HUES64 (cell line): ENCODE data around the gene ABHD6.
"Not testable (repeated sequence)": the region's sequence is repeated elsewhere in the genome, so short reads cannot be mapped to it uniquely, and the experiment has no call there.

Source experiments
- H3K27ac ChIP-seq: 2 replicates; pipeline ENCODE4 v1.7.0; 2013; ENCODE audit warnings: low read depth, low read length, inconsistent platforms
- H3K27me3 ChIP-seq: 2 replicates; pipeline ENCODE4 v1.6.1; 2013; ENCODE audit warnings: mild to moderate bottlenecking, low read length; ENCODE audit not compliant: insufficient read depth
- H3K36me3 ChIP-seq: 2 replicates; pipeline ENCODE4 v1.6.1; 2013; ENCODE audit warnings: mild to moderate bottlenecking, low read length; ENCODE audit not compliant: insufficient read depth
- H3K4me1 ChIP-seq: 2 replicates; pipeline ENCODE4 v1.6.1; 2013; ENCODE audit warnings: mild to moderate bottlenecking, low read length, moderate library complexity; ENCODE audit not compliant: insufficient read depth
- H3K4me3 ChIP-seq: 2 replicates; pipeline ENCODE4 v1.5.1; 2013; ENCODE audit warnings: mild to moderate bottlenecking, low read length, moderate library complexity
- H3K9ac ChIP-seq: 2 replicates; pipeline ENCODE4 v1.6.1; 2013; ENCODE audit warnings: mild to moderate bottlenecking, low read depth, low read length
- H3K9me3 ChIP-seq: 2 replicates; pipeline ENCODE4 v1.6.1; 2013; ENCODE audit warnings: low read depth, low read length; ENCODE audit not compliant: insufficient read depth
- WGBS: fragments of 150-250, 120-280 bp; methylation state at CpG from one replicate; pipeline ENCODE4 v1.1.7; 2013; ENCODE audit warnings: missing lambda C conversion rate; 5-methylcytosine and 5-hydroxymethylcytosine counted together

Gene ABHD6

GRCh38 chr3:58198362-58198761 lies 39.2 kb upstream of the ABHD6 start:
- H3K4me1 ChIP-seq: no peaks in the 10 kb centered on the region
- no peak overlapping the region for H3K4me3 ChIP-seq
- no peaks in the 10 kb centered on the region for H3K36me3 ChIP-seq
- no peak overlapping the region for H3K9ac ChIP-seq
- H3K27me3 ChIP-seq: no peaks in the 10 kb centered on the region
- no peaks in the 10 kb centered on the region for H3K9me3 ChIP-seq
- WGBS: 86% methylated on average over 6 of the region's 8 CpGs
- no peak overlapping the region for H3K27ac ChIP-seq

- H3K4me1 ChIP-seq: no peaks in the 10 kb centered on the region
- H3K36me3 ChIP-seq: no peaks in the 10 kb centered on the region
- no peaks in the 10 kb centered on the region for H3K27me3 ChIP-seq
- no peak overlapping the region for H3K9ac ChIP-seq
- H3K9me3 ChIP-seq: no peaks in the 10 kb centered on the region
- H3K4me3 ChIP-seq: no peak overlapping the region
- H3K27ac ChIP-seq: no peak overlapping the region
Measured at GRCh38 chr3:58198804-58199203, 38.8 kb upstream of the ABHD6 start.

- H3K9ac ChIP-seq: no peak overlapping the region
- no peak overlapping the region for H3K4me3 ChIP-seq
- H3K27ac ChIP-seq: no peak overlapping the region
- no peaks in the 10 kb centered on the region for H3K36me3 ChIP-seq
- H3K27me3 ChIP-seq: no peaks in the 10 kb centered on the region
- no peaks in the 10 kb centered on the region for H3K9me3 ChIP-seq
- no peaks in the 10 kb centered on the region for H3K4me1 ChIP-seq
Measured at GRCh38 chr3:58200121-58200709, 37.4 kb upstream of the ABHD6 start.

- WGBS: 92% methylated on average over 11 of the region's 11 CpGs
- Histone ChIP-seq H3K27me3 (no peaks in the 10 kb centered on the region), H3K27ac (no peak overlapping the region), H3K4me1 (no peaks in the 10 kb centered on the region), H3K9ac (no peak overlapping the region), H3K4me3 (no peak overlapping the region), H3K36me3 (no peaks in the 10 kb centered on the region), H3K9me3 (no peaks in the 10 kb centered on the region)
Measured at GRCh38 chr3:58200846-58201355, 36.7 kb upstream of the ABHD6 start.

- not testable (repeated sequence) for H3K27me3 ChIP-seq, H3K27ac ChIP-seq, H3K4me3 ChIP-seq, H3K4me1 ChIP-seq, H3K9me3 ChIP-seq, H3K9ac ChIP-seq, H3K36me3 ChIP-seq
- 95% methylated on average over 3 of the region's 3 CpGs for WGBS
Measured at GRCh38 chr3:58201451-58201850, 36.1 kb upstream of the ABHD6 start.

GRCh38 chr3:58202917-58203360 lies 34.7 kb upstream of the ABHD6 start:
- Histone ChIP-seq H3K4me3 (no peak overlapping the region), H3K4me1 (no peaks in the 10 kb centered on the region), H3K9me3 (no peaks in the 10 kb centered on the region), H3K36me3 (no peaks in the 10 kb centered on the region), H3K27ac (no peak overlapping the region), H3K9ac (no peak overlapping the region), H3K27me3 (no peaks in the 10 kb centered on the region)
- 87% methylated on average over 9 of the region's 9 CpGs for WGBS

GRCh38 chr3:58203541-58203940 lies 34.1 kb upstream of the ABHD6 start:
- WGBS: 94% methylated on average over 4 of the region's 4 CpGs
- H3K4me1 ChIP-seq: no peaks in the 10 kb centered on the region
- H3K27me3 ChIP-seq: no peaks in the 10 kb centered on the region
- no peaks in the 10 kb centered on the region for H3K36me3 ChIP-seq
- H3K9ac ChIP-seq: no peak overlapping the region
- H3K4me3 ChIP-seq: no peak overlapping the region
- no peak overlapping the region for H3K27ac ChIP-seq
- no peaks in the 10 kb centered on the region for H3K9me3 ChIP-seq

GRCh38 chr3:58204720-58205119 lies 32.9 kb upstream of the ABHD6 start:
- Histone ChIP-seq H3K4me1 (no peaks in the 10 kb centered on the region), H3K9me3 (no peaks in the 10 kb centered on the region), H3K4me3 (no peak overlapping the region), H3K27me3 (no peaks in the 10 kb centered on the region), H3K27ac (no peak overlapping the region), H3K9ac (no peak overlapping the region), H3K36me3 (no peaks in the 10 kb centered on the region)
- WGBS: 98% methylated on average over 4 of the region's 4 CpGs

GRCh38 chr3:58205981-58206380 lies 31.6 kb upstream of the ABHD6 start:
- 91% methylated on average over 4 of the region's 4 CpGs for WGBS
- no peaks in the 10 kb centered on the region for H3K9me3 ChIP-seq
- no peak overlapping the region for H3K4me3 ChIP-seq
- no peaks in the 10 kb centered on the region for H3K36me3 ChIP-seq
- no peaks in the 10 kb centered on the region for H3K4me1 ChIP-seq
- H3K9ac ChIP-seq: no peak overlapping the region
- no peak overlapping the region for H3K27ac ChIP-seq
- H3K27me3 ChIP-seq: no peaks in the 10 kb centered on the region

- no peak overlapping the region for H3K27ac ChIP-seq
Measured at GRCh38 chr3:58206406-58207011, 31.1 kb upstream of the ABHD6 start.

GRCh38 chr3:58207954-58208353 lies 29.6 kb upstream of the ABHD6 start:
- H3K27ac ChIP-seq: no peak overlapping the region
- 95% methylated on average over 4 of the region's 4 CpGs for WGBS
- H3K9ac ChIP-seq: no peak overlapping the region
- no peak overlapping the region for H3K4me3 ChIP-seq
- no peaks in the 10 kb centered on the region for H3K9me3 ChIP-seq
- no peaks in the 10 kb centered on the region for H3K36me3 ChIP-seq
- H3K4me1 ChIP-seq: no peaks in the 10 kb centered on the region
- H3K27me3 ChIP-seq: no peaks in the 10 kb centered on the region

More at GRCh38 chr3:58206406-58207011, 31.1 kb upstream of the ABHD6 start:
- H3K36me3 ChIP-seq: no peaks in the 10 kb centered on the region
- no peaks in the 10 kb centered on the region for H3K4me1 ChIP-seq
- H3K9me3 ChIP-seq: no peaks in the 10 kb centered on the region
- H3K9ac ChIP-seq: no peak overlapping the region
- H3K27me3 ChIP-seq: no peaks in the 10 kb centered on the region
- no peak overlapping the region for H3K4me3 ChIP-seq
- WGBS: 88% methylated on average over 5 of the region's 5 CpGs

- 76% methylated on average over 3 of the region's 3 CpGs for WGBS
- H3K9ac ChIP-seq: no peak overlapping the region
- H3K4me1 ChIP-seq: no peaks in the 10 kb centered on the region
- H3K27ac ChIP-seq: no peak overlapping the region
- no peaks in the 10 kb centered on the region for H3K9me3 ChIP-seq
- H3K4me3 ChIP-seq: no peak overlapping the region
- no peaks in the 10 kb centered on the region for H3K27me3 ChIP-seq
- no peaks in the 10 kb centered on the region for H3K36me3 ChIP-seq
Measured at GRCh38 chr3:58209933-58210332, 27.7 kb upstream of the ABHD6 start.
